Sigmoid colon (tissue), 7 donors: ENCODE data around the gene ZNF576. TPM values are rescaled to one million over a fixed set of nuclear protein-coding genes. Genes with fewer than 3 reads are reported as not detected.

ENCODE experiments used
- DNase-seq: peaks from one replicate; pipeline ENCODE4 v3.0.0-alpha.2; 2019
- H3K27ac ChIP-seq, 4 donors: fragments of 200-600 bp; sonication (generic); one replicate each; pipeline ENCODE4 v1.5.1; 2016 to 2019; ENCODE audit warnings: mild to moderate bottlenecking in 1 of 4
- H3K27me3 ChIP-seq, 3 donors: fragments of 200-600 bp; sonication (generic); one replicate each; pipeline ENCODE4 v1.5.1; 2019; ENCODE audit warnings: mild to moderate bottlenecking in 1 of 3
- H3K36me3 ChIP-seq, 4 donors: fragments of 200-600 bp; sonication (generic); one replicate each; pipeline ENCODE4 v1.5.1; 2016 to 2019
- H3K4me1 ChIP-seq, 4 donors: fragments of 200-600 bp; sonication (generic); one replicate each; pipeline ENCODE4 v1.5.1; 2017 to 2019
- H3K4me3 ChIP-seq, 4 donors: fragments of 200-600 bp; sonication (generic); one replicate each; pipeline ENCODE4 v1.5.1; 2017 to 2019; ENCODE audit warnings: mild to moderate bottlenecking in 2 of 4, moderate library complexity in 1 of 4
- H3K9me3 ChIP-seq, 4 donors: fragments of 200-600 bp in 3 of 4; sonication (generic) in 3 of 4; one replicate each; pipeline versions ENCODE4 v1.5.1 to v1.6.1; 2013 to 2019
- EP300 ChIP-seq, 4 donors: sonication (generic); formaldehyde crosslinking; IDR thresholded peaks; one replicate each; pipeline ENCODE4 v1.6.1; 2017; ENCODE audit warnings: antibody characterized with exemption in 4 of 4
- POLR2A ChIP-seq, 2 donors: fragments of 450-650 bp; IDR thresholded peaks; one replicate each; pipeline ENCODE4 v1.6.1; 2016; ENCODE audit warnings: antibody characterized with exemption in 2 of 2, mild to moderate bottlenecking in 2 of 2, moderate library complexity in 2 of 2
- POLR2AphosphoS5 ChIP-seq, 4 donors: sonication (generic); formaldehyde crosslinking; IDR thresholded peaks; one replicate each; pipeline ENCODE4 v1.6.1; 2017; ENCODE audit warnings: antibody characterized with exemption in 4 of 4
- WGBS, 2 donors: extraction: QIAGEN DNeasy Blood & Tissue Kit; methylation state at CpG; one replicate each; pipeline ENCODE4 v1.1.7; 2013; 5-methylcytosine and 5-hydroxymethylcytosine counted together
- intact Hi-C: fragments of 100-400 bp; cut with DNase I; formaldehyde crosslinking; loops from one replicate; pipeline ENCODE4 v1.15.1; 2023
- polyA plus RNA-seq, 3 donors: library from polyadenylated mRNA; stranded (reverse); fragments of 200-250 nt; gene quantifications; one replicate each; pipeline ENCODE4 v1.2.3, GENCODE V29; 2013
- total RNA-seq, 4 donors: library from RNA; depleted of rRNA; stranded (reverse); fragments of >200 nt; gene quantifications; one replicate each; pipeline ENCODE4 v1.1.0, GENCODE V29; 2016
- TF ChIP-seq, protein P1 (sequence below), 4 experiments: fragments of 450-650 bp in 3 of 4; fragments of 200-600 bp in 1 of 4; IDR thresholded peaks; one replicate each; pipeline ENCODE4 v1.5.1; 2016 to 2019; ENCODE audit warnings: antibody characterized with exemption in 4 of 4, mild to moderate bottlenecking in 3 of 4, moderate library complexity in 2 of 4
- donor health status: healthy with polysubstance abuse.
- donor health status: Bipolar disorder and iron deficiency.
- donor health status: healthy.

ZNF576 gene
- total and polyA plus RNA-seq, 7 donors, result 12.1 to 23.3 (median 16.1) TPM

DNA sequence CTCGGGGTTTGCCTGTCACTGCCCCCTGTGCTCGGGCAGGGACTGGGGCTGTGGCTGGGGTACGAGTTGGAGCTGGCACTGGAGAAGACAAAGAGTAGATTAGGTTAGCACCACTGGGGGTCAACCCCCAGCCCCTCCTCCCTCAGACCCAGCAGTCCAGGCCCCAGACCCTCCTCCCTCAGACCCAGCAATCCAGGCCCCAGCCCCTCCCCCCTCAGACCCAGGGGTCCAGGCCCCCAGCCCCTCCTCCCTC, 44.3 kb upstream of the ZNF576 start:
- DNase-seq, result no peak
- TF ChIP-seq EP300 (IDR thresholded peaks at IDR 0.05) (no peak), POLR2AphosphoS5 (IDR thresholded peaks at IDR 0.05) (no peak), POLR2A (IDR thresholded peaks at IDR 0.05) (no peak)
- TF ChIP-seq, protein P1, sequence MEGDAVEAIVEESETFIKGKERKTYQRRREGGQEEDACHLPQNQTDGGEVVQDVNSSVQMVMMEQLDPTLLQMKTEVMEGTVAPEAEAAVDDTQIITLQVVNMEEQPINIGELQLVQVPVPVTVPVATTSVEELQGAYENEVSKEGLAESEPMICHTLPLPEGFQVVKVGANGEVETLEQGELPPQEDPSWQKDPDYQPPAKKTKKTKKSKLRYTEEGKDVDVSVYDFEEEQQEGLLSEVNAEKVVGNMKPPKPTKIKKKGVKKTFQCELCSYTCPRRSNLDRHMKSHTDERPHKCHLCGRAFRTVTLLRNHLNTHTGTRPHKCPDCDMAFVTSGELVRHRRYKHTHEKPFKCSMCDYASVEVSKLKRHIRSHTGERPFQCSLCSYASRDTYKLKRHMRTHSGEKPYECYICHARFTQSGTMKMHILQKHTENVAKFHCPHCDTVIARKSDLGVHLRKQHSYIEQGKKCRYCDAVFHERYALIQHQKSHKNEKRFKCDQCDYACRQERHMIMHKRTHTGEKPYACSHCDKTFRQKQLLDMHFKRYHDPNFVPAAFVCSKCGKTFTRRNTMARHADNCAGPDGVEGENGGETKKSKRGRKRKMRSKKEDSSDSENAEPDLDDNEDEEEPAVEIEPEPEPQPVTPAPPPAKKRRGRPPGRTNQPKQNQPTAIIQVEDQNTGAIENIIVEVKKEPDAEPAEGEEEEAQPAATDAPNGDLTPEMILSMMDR (IDR thresholded peaks at IDR 0.05), result no peak
- Histone ChIP-seq H3K27me3 (no peaks in the 10 kb centered on the region), H3K4me3 (no peak overlapping the region), H3K27ac (no peak overlapping the region), H3K9me3 (no peaks in the 10 kb centered on the region), H3K4me1 (no peaks in the 10 kb centered on the region), H3K36me3 (peaks cover 19 to 79% (median 41%) of the 10 kb centered on the region in 4 donors)
- intact Hi-C loops, result no loop called here
- 89 to 92% methylated on average over 3 of the region's 3 CpGs for WGBS, 2 donors

DNA sequence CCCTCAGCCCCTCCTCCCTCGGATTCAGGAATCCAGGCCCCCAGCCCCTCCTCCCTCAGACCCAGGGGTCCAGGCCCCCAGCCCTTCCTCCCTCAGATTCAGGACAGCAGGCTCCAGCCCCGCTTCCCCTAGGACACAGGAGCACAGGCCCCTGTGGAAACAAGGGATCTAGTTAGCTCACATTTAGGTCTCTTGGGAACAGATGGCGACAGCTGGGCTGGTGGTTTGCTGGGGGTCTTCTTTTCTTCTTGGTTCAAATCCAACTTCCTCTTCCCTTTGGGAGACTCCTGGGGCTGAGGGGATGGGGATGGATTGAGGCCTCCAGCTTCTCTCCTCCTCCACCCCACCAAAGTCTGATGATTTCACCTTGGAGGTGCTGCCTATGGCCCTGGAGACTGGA, 43.8 kb upstream of the ZNF576 start:
- intact Hi-C loops, result no loop called here
- no peak for TF ChIP-seq POLR2A (IDR thresholded peaks at IDR 0.05)
- TF ChIP-seq, protein P1 (IDR thresholded peaks at IDR 0.05), result no peak
- no peak for TF ChIP-seq EP300 (IDR thresholded peaks at IDR 0.05)
- TF ChIP-seq POLR2AphosphoS5 (IDR thresholded peaks at IDR 0.05), result no peak
- peaks cover 19 to 75% (median 41%) of the 10 kb centered on the region in 4 donors for H3K36me3 ChIP-seq
- H3K27me3 ChIP-seq, result no peaks in the 10 kb centered on the region
- DNase-seq, result no peak
- no peaks in the 10 kb centered on the region for H3K9me3 ChIP-seq
- WGBS, 2 donors, result 71 to 81% methylated on average over 3 of the region's 3 CpGs
- no peak overlapping the region for H3K27ac ChIP-seq
- H3K4me1 ChIP-seq, result no peaks in the 10 kb centered on the region
- no peak overlapping the region for H3K4me3 ChIP-seq

DNA sequence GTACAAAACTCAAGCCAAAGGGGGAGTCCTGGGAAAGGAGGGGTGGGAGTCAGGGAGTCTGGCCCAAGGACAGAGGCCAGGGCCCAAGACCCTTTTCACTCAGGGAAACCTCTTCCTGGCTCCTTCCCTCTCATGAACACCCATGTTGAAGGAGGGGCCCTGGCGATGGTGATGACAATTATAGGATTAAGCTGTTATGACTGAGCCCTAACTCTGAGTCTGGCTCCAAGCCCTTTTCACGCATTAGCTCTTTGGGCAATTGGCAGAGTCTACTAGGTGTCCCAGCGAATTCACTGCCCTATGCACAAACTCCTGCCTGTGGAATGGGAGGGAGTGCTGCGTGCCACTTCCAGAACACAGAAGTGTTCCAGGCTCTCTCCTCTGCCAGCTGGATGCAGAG, 42.7 kb upstream of the ZNF576 start:
- Histone ChIP-seq H3K36me3 (peaks cover 19 to 80% (median 41%) of the 10 kb centered on the region in 4 donors), H3K4me3 (no peak overlapping the region), H3K9me3 (no peaks in the 10 kb centered on the region), H3K4me1 (no peaks in the 10 kb centered on the region), H3K27ac (no peak overlapping the region), H3K27me3 (no peaks in the 10 kb centered on the region)
- TF ChIP-seq POLR2A (IDR thresholded peaks at IDR 0.05) (no peak), POLR2AphosphoS5 (IDR thresholded peaks at IDR 0.05) (no peak), EP300 (IDR thresholded peaks at IDR 0.05) (no peak)
- TF ChIP-seq, protein P1 (IDR thresholded peaks at IDR 0.05), result no peak
- 80 to 82% methylated on average over 4 of the region's 4 CpGs for WGBS, 2 donors
- intact Hi-C loops, result no loop called here
- no peak for DNase-seq

DNA sequence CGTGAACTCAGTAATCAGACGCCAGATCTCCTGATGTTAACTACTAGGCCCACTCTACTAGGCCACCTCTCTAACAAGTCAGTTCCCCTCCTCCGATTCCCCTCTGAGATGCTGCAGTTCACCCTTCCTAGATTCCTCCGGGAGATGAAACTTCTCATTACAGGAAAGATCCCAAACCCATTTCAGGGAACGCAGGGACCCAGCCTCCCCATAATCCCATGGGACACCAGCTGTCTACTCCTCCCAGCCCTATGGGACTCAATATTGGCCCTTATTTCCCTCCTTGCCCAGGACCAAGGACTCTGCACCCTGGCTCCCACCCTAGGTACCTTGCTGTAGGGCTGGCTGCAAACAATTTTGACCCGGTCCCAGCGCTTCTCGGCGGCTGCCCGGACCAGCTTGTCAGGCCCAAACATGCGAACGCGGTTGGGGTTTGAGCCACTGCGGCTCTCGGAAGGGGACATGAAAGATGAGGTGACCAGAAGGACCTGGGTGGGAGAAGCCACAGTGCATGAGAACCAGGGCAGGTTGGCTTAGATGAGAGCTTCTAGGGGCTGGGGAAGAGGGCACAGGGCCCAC, 42.0 kb upstream of the ZNF576 start:
- Histone ChIP-seq H3K27ac (no peak overlapping the region), H3K27me3 (no peaks in the 10 kb centered on the region), H3K9me3 (no peaks in the 10 kb centered on the region), H3K4me3 (no peak overlapping the region), H3K4me1 (no peaks in the 10 kb centered on the region), H3K36me3 (peaks cover 19 to 78% (median 41%) of the 10 kb centered on the region in 4 donors)
- intact Hi-C loops, result no loop called here
- 95 to 97% methylated on average over 15 of the region's 15 CpGs for WGBS, 2 donors
- no peak for DNase-seq
- TF ChIP-seq, protein P1 (IDR thresholded peaks at IDR 0.05), result no peak
- TF ChIP-seq EP300 (IDR thresholded peaks at IDR 0.05) (no peak), POLR2A (IDR thresholded peaks at IDR 0.05) (no peak), POLR2AphosphoS5 (IDR thresholded peaks at IDR 0.05) (no peak)

DNA sequence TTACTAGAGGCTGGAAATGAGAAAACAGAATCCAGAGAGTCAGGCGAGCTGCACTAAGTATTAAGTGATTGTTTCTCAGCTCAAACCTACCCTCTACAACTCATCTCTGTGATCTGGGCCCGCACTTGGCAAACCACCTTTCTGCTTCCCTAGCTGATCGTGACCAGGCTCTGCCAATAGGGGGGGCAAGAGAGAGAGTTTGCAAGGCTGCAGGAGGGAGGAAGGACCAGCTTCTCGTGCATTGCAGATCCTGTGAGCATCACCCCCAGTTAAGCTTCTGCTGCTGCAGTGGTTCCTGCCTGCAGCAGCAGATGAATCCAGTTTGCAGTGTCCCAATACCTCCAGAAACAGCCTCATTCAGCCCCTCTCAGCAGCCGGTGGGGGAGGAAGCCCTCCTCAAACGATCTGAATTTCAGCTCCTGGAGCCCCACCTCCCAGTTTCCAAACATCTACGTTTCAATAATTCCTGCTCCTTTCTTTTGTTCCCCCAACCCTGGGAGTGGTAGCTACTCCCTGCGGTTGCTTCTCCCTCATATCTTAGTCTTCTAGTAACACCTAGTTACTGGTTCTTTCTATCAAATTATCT, 41.1 kb upstream of the ZNF576 start:
- 44 to 46% methylated on average over 8 of the region's 8 CpGs for WGBS, 2 donors
- H3K27me3 ChIP-seq, result no peaks in the 10 kb centered on the region
- TF ChIP-seq POLR2A (IDR thresholded peaks at IDR 0.05), result no peak
- TF ChIP-seq, protein P1 (IDR thresholded peaks at IDR 0.05), result peak in 2 of 4 experiments; percentile 16 to 48
- no peaks in the 10 kb centered on the region for H3K4me1 ChIP-seq
- H3K36me3 ChIP-seq, result peaks cover 19 to 80% (median 39%) of the 10 kb centered on the region in 4 donors
- H3K9me3 ChIP-seq, result no peaks in the 10 kb centered on the region
- intact Hi-C loops, result no loop called here
- no peak overlapping the region for H3K27ac ChIP-seq
- H3K4me3 ChIP-seq, result no peak overlapping the region
- DNase-seq, result peak; percentile 75
